DND-41 (cell line): ENCODE results near the gene FBXL20.
"Not testable (repeated sequence)": the region's sequence is repeated elsewhere in the genome, so short reads cannot be mapped to it uniquely, and the experiment has no call there.

Experiments
- CTCF ChIP-seq: IDR thresholded peaks from 2 replicates; pipeline ENCODE4 v1.5.1; 2012; ENCODE audit warnings: borderline replicate concordance, low read length, moderate library complexity, mild to moderate bottlenecking; ENCODE audit not compliant: poor library complexity, severe bottlenecking; ENCODE audit errors: extremely low read depth
- EZH2 ChIP-seq: IDR thresholded peaks from 3 replicates; pipeline ENCODE4 v1.6.1; 2012; ENCODE audit warnings: borderline replicate concordance, low read depth, mild to moderate bottlenecking, moderate library complexity, low read length, inconsistent platforms; ENCODE audit not compliant: severe bottlenecking

GRCh38 chr17:39367805-39368204 lies 33.6 kb downstream of the FBXL20 start:
- not testable (repeated sequence) for TF ChIP-seq CTCF, EZH2
